HUES48 (cell line): ENCODE measurements around the gene WDR64.
A peak's percentile ranks its signal among the peaks of the same experiment; 100 is the strongest.

ENCODE experiments used
- H3K27ac ChIP-seq: one replicate; pipeline ENCODE4 v1.7.0; 2013; ENCODE audit warnings: low read depth, low read length, inconsistent platforms
- H3K27me3 ChIP-seq: 2 replicates; pipeline ENCODE4 v1.6.1; 2013; ENCODE audit warnings: mild to moderate bottlenecking, low read length; ENCODE audit not compliant: control insufficient read depth, insufficient read depth
- H3K36me3 ChIP-seq: 2 replicates; pipeline ENCODE4 v1.6.1; 2013; ENCODE audit warnings: low read length; ENCODE audit not compliant: control insufficient read depth, insufficient read depth
- H3K4me1 ChIP-seq: 2 replicates; pipeline ENCODE4 v1.6.1; 2013; ENCODE audit warnings: mild to moderate bottlenecking, low read length; ENCODE audit not compliant: control insufficient read depth, insufficient read depth
- H3K4me3 ChIP-seq: 2 replicates; pipeline ENCODE4 v1.5.1; 2013; ENCODE audit warnings: mild to moderate bottlenecking, low read depth, low read length
- H3K9ac ChIP-seq: 2 replicates; pipeline ENCODE4 v1.6.1; 2013; ENCODE audit warnings: mild to moderate bottlenecking, low read depth, low read length, moderate library complexity
- H3K9me3 ChIP-seq: 2 replicates; pipeline ENCODE4 v1.6.1; 2013; ENCODE audit warnings: low read length; ENCODE audit not compliant: control insufficient read depth, insufficient read depth

WDR64 gene

GRCh38 chr1:241848686-241849344, 196.7 kb downstream of the WDR64 start:
- Histone ChIP-seq H3K4me1 (peaks cover 12% of the 10 kb centered on the region), H3K4me3 (peak overlapping the region; percentile 98), H3K27me3 (no peaks in the 10 kb centered on the region), H3K9me3 (no peaks in the 10 kb centered on the region), H3K27ac (no peak overlapping the region), H3K9ac (peak overlapping the region; percentile 92), H3K36me3 (peaks cover 39% of the 10 kb centered on the region)

GRCh38 chr1:241849345-241849695, 197.2 kb downstream of the WDR64 start:
- no peaks in the 10 kb centered on the region for H3K27me3 ChIP-seq
- peaks cover 43% of the 10 kb centered on the region for H3K36me3 ChIP-seq
- H3K4me1 ChIP-seq, result peaks cover 12% of the 10 kb centered on the region
- no peaks in the 10 kb centered on the region for H3K9me3 ChIP-seq
- H3K4me3 ChIP-seq, result peak overlapping the region; percentile 98
- no peak overlapping the region for H3K27ac ChIP-seq
- no peak overlapping the region for H3K9ac ChIP-seq
